Choroid plexus epithelial cell (primary cell): ENCODE results near the gene ZNF516.

Experiments
- DNase-seq: peaks from one replicate; pipeline ENCODE4 v3.0.0-alpha.2; 2010; ENCODE audit warnings: low read depth
- H3K4me3 ChIP-seq: 2 replicates; pipeline ENCODE4 v1.5.1; 2011; ENCODE audit warnings: low read depth, mild to moderate bottlenecking, control low read depth, low read length, moderate library complexity
- TF ChIP-seq, protein P1 (sequence below): conservative IDR thresholded peaks from 2 replicates; pipeline ENCODE4 v1.5.1; 2011; ENCODE audit warnings: low read depth, mild to moderate bottlenecking, control low read depth, inconsistent platforms, low read length, moderate library complexity

ZNF516 gene

DNA sequence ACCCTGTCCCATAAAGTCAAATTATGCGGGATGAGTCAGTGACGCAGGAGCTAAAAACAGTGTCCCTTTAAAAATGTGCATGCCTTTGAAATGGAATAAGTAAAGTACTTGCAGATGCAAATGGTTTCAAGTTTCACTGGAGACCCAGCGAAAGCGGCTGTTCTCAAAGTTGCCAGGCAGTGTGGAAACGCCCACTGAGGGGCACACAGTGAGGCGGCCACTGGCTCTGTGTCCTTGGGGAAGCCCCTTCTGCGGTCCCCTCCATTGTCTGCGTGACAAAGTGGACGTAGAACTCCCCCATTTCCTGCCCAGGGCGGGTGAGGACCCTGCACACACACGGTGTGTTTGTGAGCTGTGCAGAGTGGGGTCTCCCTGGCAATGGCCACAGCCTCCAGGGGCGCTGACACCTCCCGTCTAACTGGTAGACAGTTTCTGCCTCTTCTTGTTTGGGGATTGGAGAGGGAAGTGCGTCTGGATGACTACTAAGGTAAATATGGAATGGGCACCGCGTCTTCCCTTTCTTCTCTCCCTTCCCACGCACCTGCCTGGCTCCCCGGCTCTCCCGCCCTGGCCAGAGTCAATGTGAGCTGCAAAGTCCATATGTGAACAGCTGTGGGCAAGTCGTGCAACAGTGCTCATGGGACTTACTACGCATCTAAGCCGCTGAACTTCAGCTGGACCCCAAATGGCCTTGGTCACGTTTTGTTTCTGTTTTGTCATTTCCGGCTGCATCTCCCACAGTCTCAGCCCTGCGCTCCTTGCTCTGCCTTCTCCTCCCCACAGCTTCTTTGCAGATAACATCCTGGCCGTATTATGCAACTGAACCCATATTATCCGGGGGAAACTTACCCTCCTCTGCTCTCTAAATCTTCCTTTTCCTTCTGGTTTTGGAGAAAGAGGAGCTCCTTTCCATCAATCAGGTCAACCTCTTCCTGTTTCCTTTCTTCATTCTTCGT lies 33.7 kb upstream of the ZNF516 start:
- TF ChIP-seq, protein P1, sequence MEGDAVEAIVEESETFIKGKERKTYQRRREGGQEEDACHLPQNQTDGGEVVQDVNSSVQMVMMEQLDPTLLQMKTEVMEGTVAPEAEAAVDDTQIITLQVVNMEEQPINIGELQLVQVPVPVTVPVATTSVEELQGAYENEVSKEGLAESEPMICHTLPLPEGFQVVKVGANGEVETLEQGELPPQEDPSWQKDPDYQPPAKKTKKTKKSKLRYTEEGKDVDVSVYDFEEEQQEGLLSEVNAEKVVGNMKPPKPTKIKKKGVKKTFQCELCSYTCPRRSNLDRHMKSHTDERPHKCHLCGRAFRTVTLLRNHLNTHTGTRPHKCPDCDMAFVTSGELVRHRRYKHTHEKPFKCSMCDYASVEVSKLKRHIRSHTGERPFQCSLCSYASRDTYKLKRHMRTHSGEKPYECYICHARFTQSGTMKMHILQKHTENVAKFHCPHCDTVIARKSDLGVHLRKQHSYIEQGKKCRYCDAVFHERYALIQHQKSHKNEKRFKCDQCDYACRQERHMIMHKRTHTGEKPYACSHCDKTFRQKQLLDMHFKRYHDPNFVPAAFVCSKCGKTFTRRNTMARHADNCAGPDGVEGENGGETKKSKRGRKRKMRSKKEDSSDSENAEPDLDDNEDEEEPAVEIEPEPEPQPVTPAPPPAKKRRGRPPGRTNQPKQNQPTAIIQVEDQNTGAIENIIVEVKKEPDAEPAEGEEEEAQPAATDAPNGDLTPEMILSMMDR = no peak
- peak overlapping the region; percentile 66 for H3K4me3 ChIP-seq

DNA sequence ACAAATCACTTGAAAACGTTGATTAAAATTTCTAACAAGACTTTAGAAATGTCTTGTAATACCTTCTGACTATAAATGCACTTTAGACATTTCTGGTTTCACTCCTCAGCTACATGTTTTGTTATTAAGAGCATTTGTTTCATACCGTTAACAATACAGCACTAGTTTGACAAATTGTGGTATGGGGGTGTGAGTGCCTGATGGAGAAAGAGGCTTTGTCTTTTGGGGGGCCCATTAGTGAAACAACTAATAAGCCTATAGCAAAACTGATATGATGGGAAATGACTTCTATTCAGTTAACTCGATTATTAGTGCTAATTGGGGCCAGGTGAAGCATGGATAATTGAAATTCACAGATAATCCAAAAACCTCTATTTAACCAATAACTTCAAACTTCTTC lies 30.9 kb upstream of the ZNF516 start:
- TF ChIP-seq, protein P1 = no peak
- DNase-seq = no peak
- H3K4me3 ChIP-seq = no peak overlapping the region

More for the DNA sequence above, 33.7 kb upstream of the ZNF516 start:
- DNase-seq = peak; percentile 71

DNA sequence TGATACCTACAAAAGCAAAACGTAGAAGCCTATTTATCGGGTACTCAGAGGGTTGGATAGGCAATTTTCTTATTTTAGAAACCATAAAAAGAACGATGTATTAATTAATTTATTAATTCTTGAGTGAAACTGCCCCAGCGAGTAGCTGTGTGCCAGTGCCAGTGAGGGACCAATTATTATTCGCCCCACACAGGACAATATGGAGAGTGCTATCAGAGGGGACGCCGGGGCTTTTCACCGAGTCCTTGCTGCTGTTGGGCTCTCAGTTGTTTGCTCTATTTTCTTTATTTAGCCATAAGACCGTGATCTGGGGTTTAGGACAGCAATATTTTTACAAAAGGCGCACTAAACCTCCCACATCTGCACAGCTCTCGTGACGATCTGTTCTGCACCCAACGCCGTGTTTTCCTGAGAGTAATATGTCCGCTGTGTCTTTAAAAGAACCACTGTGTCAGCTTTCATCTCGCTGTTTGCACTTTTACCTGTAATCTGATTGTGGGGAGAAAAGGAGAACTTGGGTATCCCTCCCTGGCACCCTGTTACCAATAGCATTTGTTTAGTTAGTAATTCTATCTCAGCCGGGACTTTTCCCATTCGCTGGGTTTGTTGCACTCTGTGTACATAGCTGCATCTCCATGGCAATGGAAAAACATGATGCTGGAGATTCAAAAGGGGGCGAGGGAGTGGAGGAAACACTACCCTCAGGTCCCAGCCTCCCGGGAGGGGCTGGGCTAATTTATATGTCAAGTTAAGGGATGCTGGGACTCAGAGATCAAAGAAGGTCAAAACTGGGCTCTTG lies 30.1 kb upstream of the ZNF516 start:
- TF ChIP-seq, protein P1 = no peak
- peak overlapping the region; percentile 62 for H3K4me3 ChIP-seq
- DNase-seq = peak; percentile 84

DNA sequence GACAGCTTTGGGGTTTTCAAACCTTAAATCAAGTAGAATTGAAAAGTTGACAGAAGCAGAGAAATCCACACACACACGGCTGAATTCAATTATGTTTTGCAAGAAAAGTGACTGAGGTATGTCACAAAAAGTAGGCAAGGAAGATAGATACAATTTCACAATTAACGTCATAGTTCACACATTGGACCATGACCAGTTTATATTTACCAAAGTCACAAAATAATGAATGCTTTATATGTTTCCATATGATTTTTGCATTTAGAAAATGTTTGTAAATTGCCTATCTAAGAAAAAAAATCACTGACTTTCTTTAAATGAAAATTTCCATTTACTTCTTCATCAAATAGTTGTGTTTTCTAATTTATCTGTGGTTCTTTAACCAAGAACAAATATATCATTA lies 29.4 kb upstream of the ZNF516 start:
- no peak overlapping the region for H3K4me3 ChIP-seq
- no peak for DNase-seq
- TF ChIP-seq, protein P1 = no peak

DNA sequence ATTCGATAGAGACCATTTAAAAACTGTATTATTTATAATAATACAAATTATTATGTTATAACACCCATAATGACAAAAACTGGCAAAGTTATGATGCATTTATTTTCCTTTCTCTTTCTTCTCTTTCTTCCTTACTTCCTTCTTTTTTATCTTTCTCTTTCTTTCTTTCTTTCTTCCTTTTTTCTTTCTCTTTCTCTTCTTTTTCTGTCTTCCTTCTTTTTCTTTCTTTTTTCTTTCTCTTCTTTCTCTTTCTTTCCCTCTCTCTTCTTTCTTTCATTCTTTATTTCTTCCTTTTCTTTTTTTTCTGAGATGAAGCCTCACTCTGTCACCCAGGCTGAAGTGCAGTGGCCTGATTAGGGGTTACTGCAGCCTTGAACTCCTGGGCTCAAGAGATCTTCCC lies 27.5 kb upstream of the ZNF516 start:
- TF ChIP-seq, protein P1 = no peak
- no peak for DNase-seq

DNA sequence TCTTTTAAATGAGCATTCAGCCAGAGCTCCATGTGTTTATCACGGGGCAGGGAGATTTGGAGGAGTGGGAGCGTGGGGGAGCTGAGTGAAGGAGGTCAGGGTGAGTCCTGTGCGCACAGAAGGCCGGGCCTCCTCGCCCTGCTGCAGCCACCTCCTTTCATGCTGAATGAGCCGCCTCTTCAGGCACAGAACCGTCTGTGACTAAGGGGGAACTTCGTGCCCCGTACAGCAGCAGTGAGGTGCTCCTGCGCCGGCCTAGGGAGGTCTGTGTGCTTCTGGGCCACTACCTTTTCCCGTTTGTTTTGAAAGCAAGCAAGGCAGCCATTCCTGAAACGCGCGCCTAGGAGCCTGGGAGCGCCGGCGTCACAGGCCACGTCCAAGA lies 27.1 kb upstream of the ZNF516 start:
- DNase-seq = no peak
- TF ChIP-seq, protein P1 = no peak

More for the DNA sequence above, 27.5 kb upstream of the ZNF516 start:
- H3K4me3 ChIP-seq = no peak overlapping the region

More for the DNA sequence above, 27.1 kb upstream of the ZNF516 start:
- no peak overlapping the region for H3K4me3 ChIP-seq
